ENCODE measurements around the gene TMEM119. TPM values are rescaled to one million over a fixed set of nuclear protein-coding genes. Genes with fewer than 3 reads are reported as not detected.
A peak's percentile ranks its signal among the peaks of the same experiment; 100 is the strongest.
"Not testable (repeated sequence)": the region's sequence is repeated elsewhere in the genome, so short reads cannot be mapped to it uniquely, and the experiment has no call there.

Gene TMEM119
- total RNA-seq, 1 donor from 2014 or later: 0.54 TPM

GRCh38 chr12:108562348-108563135, 35.3 kb downstream of the TMEM119 start, which contains the start of gene ISCU:
ISCU (plus strand) TSS chr12:108562596; CDS start chr12:108562623, 27 bp downstream.
- ATAC-seq (ENCODE audit: poor library complexity) (peak; percentile 90), DNase-seq (peak; percentile 98)
- intact Hi-C loops (cut with DNase I): loop anchor here (2.0 to 10.0 kb wide), 4 partner anchors 240 to 530 kb away; partner anchors contain the start of genes ALKBH2 and SSH1

GRCh38 chr12:108561852-108562347, 36.0 kb downstream of the TMEM119 start:
- intact Hi-C loops (cut with DNase I): loop anchor here (2.0 to 10.0 kb wide), 4 partner anchors 240 to 530 kb away; partner anchors contain the start of genes ALKBH2 and SSH1
- DNase-seq: no peak
- ATAC-seq (ENCODE audit: poor library complexity): no peak

- peak; percentile 76 for ATAC-seq (ENCODE audit: poor library complexity)
- intact Hi-C loops (cut with DNase I): loop anchor here (5.0 to 10.0 kb wide), 3 partner anchors 241 to 531 kb away; partner anchors contain the start of gene ALKBH2
- peak; percentile 91 for DNase-seq
Measured at GRCh38 chr12:108560752-108561719, 36.8 kb downstream of the TMEM119 start, which contains the start of gene SART3. SART3 (minus strand) TSS chr12:108561173; CDS start chr12:108561154, 19 bp downstream.

DNA sequence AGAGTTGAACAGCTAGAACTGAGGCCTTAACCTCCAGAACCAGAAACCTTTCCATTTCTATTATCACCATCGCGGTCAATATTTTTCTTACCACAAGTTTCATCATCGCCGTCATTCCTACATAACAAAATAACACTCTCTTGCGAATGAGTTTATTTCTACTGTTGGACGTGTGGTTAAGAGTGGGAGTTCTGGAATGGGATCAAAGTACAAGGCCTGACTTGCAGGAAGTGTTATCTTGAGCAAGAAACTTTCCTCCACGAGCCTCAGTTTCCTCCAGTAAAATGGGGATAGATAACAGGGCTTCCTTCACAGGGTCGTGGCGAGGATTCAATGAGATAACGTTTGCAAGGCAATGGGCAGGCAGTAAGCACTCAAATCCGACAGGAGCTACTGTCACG, 37.6 kb downstream of the TMEM119 start:
- intact Hi-C loops (cut with DNase I): loop anchor here (5.0 to 10.0 kb wide), 3 partner anchors 242 to 532 kb away; partner anchors contain the start of gene ALKBH2
- no peak for DNase-seq
- ATAC-seq (ENCODE audit: poor library complexity): no peak

DNA sequence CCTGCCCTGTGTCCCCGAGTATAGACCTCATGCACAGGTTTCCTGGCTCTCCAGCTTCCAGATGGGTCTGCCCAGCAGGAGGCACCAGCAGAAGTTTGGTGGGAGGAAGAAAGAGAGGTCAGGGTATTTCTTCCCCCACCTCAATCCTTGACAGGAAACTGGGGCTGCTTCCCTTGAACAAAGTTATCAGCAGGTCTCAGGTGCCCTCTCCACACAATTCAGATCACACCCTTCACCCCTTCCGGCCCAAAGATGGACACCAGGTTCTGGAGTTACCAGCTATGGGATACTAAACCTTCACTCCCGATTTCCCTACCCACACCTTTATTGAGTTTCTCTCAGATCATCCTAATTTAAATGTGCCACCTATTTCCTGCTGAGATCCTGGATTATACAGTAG, 38.1 kb downstream of the TMEM119 start:
- intact Hi-C loops (cut with DNase I): loop anchor here (5.0 to 10.0 kb wide), 3 partner anchors 243 to 533 kb away; partner anchors contain the start of gene ALKBH2
- DNase-seq (no peak), ATAC-seq (ENCODE audit: poor library complexity) (no peak)

GRCh38 chr12:108559007-108559655, 38.8 kb downstream of the TMEM119 start:
- no peak for ATAC-seq (ENCODE audit: poor library complexity)
- no peak for DNase-seq
- intact Hi-C loops (cut with DNase I): no loop called here

GRCh38 chr12:108555383-108555782, 42.5 kb downstream of the TMEM119 start:
- intact Hi-C loops (cut with DNase I); ATAC-seq (ENCODE audit: poor library complexity); DNase-seq: not testable (repeated sequence)

DNA sequence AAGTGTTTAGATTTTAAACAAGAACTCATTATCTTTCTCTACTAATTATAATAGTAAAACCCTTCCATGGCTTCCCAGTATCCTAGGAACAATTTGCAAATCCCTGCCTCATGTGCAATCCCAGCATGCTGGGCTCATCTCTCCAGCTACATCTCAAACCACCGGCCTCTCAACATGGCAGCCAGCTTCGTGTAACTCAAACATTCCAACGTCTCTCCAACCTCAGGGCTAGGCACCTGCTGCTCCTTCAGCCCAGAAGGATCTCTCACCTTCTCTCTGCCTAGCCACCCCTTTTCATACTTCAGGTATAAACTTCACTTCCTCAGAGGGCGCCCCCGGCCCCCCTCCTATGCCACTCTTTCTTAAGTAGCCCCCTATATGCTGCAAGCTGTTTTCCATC, 44.1 kb downstream of the TMEM119 start:
- no peak for ATAC-seq (ENCODE audit: poor library complexity)
- DNase-seq: no peak
- intact Hi-C loops (cut with DNase I): no loop called here

GRCh38 chr12:108551535-108551934, 46.3 kb downstream of the TMEM119 start:
- ATAC-seq (ENCODE audit: poor library complexity) (no peak), DNase-seq (no peak)
- intact Hi-C loops (cut with DNase I): no loop called here

- DNase-seq (no peak), ATAC-seq (ENCODE audit: poor library complexity) (no peak)
- intact Hi-C loops (cut with DNase I): no loop called here
Measured at GRCh38 chr12:108548954-108549521, 48.8 kb downstream of the TMEM119 start.

GRCh38 chr12:108547686-108548085, 50.2 kb downstream of the TMEM119 start:
- no peak for DNase-seq
- peak; percentile 69 for ATAC-seq (ENCODE audit: poor library complexity)

GRCh38 chr12:108543652-108544051, 54.2 kb downstream of the TMEM119 start:
- ATAC-seq (ENCODE audit: poor library complexity): no peak
- intact Hi-C loops (cut with DNase I): no loop called here
- no peak for DNase-seq

More at GRCh38 chr12:108547686-108548085, 50.2 kb downstream of the TMEM119 start:
- intact Hi-C loops (cut with DNase I): no loop called here

DNA sequence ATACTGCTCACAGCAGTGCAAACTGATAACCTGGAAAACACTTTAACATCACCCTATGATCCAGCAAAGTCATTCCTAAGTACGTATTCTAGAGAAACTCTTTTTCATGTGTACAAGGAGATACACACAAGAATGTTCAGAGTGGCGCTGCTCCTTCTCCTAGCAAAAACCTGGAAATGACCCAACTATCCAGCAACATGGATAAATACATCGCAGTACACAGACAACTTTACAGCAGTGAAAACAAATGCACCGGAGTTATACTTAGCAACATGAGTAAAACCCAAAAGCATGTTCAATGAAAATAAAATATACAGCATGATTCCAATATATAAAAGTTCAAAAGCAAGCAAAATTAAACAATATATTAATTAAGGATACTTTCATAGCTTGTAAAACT, 55.6 kb downstream of the TMEM119 start:
- peak; percentile 57 for ATAC-seq (ENCODE audit: poor library complexity)
- DNase-seq: no peak
- intact Hi-C loops (cut with DNase I): no loop called here

Small RNA genes lying within 50 kb of the gene (microRNA-seq; reads per million reads assigned to microRNA genes)
- not detected for gene MIR4496

Other genes starting within 250 kb of the TMEM119 start
- gene FICD, start 82.8 kb downstream of the TMEM119 start, total RNA-seq: 3.0 TPM
- 18.9 TPM for gene SART3, start 36.9 kb downstream of the TMEM119 start, total RNA-seq
- gene ISCU, start 35.5 kb downstream of the TMEM119 start, total RNA-seq: 484 TPM
- 4.2 TPM for gene SELPLG, start 35.8 kb upstream of the TMEM119 start, total RNA-seq
- 69.1 TPM for gene CORO1C, start 133.4 kb upstream of the TMEM119 start, total RNA-seq